ENCODE measurements around the gene ZFR.

GRCh38 chr5:32405507-32405906 lies 39.0 kb downstream of the ZFR start:
- TF ChIP-seq EZH2phosphoT487 (IDR thresholded peaks at IDR 0.05; ENCODE audit: insufficient read depth, low read depth) (no peak), EZH2 (IDR thresholded peaks at IDR 0.05; ENCODE audit: insufficient read depth, poor library complexity, severe bottlenecking) (no peak)
